Kidney (tissue), 14 donors: Measurements from ENCODE around the gene TMEM255B. TPM values are rescaled to one million over a fixed set of nuclear protein-coding genes. Genes with fewer than 3 reads are reported as not detected.

Experiments used
- DNase-seq, 5 donors: peaks; one replicate each; pipeline ENCODE4 v3.0.0-alpha.2; 2013 to 2020
- FAIRE-seq: peaks from 2 replicates; lab custom pipeline; 2012; peaks lifted over from hg19 to GRCh38; lab: Jason Lieb, UNC
- H3K27ac ChIP-seq, 2 donors: one replicate each; pipeline ENCODE4 v1.7.0; 2013; ENCODE audit warnings: low read depth in 2 of 2, low read length in 2 of 2, inconsistent platforms in 1 of 2
- H3K27me3 ChIP-seq: one replicate; pipeline ENCODE4 v1.7.1; 2013; ENCODE audit warnings: low read length, inconsistent platforms; ENCODE audit not compliant: control insufficient read depth, insufficient read depth
- H3K36me3 ChIP-seq, 3 donors: one replicate each; pipeline versions ENCODE4 v1.7.0 to v1.7.1; 2013; ENCODE audit warnings: low read length in 3 of 3, control low read depth in 1 of 3, inconsistent platforms in 1 of 3; ENCODE audit not compliant: insufficient read depth in 3 of 3, control insufficient read depth in 2 of 3
- H3K4me1 ChIP-seq, 3 donors: one replicate each; pipeline versions ENCODE4 v1.7.0 to v1.7.1; 2013; ENCODE audit warnings: low read length in 3 of 3, inconsistent platforms in 1 of 3, low read depth in 1 of 3; ENCODE audit not compliant: control insufficient read depth in 2 of 3, insufficient read depth in 2 of 3
- H3K4me3 ChIP-seq, 3 donors: one replicate each; pipeline versions ENCODE4 v1.7.0 to v1.8.1; 2013; ENCODE audit warnings: low read length in 3 of 3, control low read depth in 1 of 3, inconsistent platforms in 1 of 3
- H3K9ac ChIP-seq, 3 donors: one replicate each; pipeline versions ENCODE4 v1.7.0 to v1.7.1; 2013; ENCODE audit warnings: low read length in 3 of 3, control low read depth in 1 of 3, inconsistent platforms in 1 of 3
- H3K9me3 ChIP-seq, 3 donors: one replicate each; pipeline versions ENCODE4 v1.7.0 to v1.7.1; 2013; ENCODE audit warnings: low read length in 3 of 3, control low read depth in 1 of 3, inconsistent platforms in 1 of 3; ENCODE audit not compliant: control insufficient read depth in 2 of 3, insufficient read depth in 1 of 3
- intact Hi-C: fragments of 100-400 bp; cut with DNase I; formaldehyde crosslinking; loops from one replicate; pipeline ENCODE4 v1.11.1; 2022
- polyA plus RNA-seq: library from polyadenylated mRNA; stranded (reverse); fragments of 350-450 nt; fragmentation: Illumina TruSeq; extraction: RNeasy Lipid Tissue Mini Kit (QIAGEN cat#74804); gene quantifications from one replicate; pipeline ENCODE4 v1.2.3, GENCODE V29; 2014; ENCODE audit warnings: low read depth, low replicate concordance; ENCODE audit not compliant: insufficient read depth
- total RNA-seq: library from RNA; stranded (reverse); fragmentation: NEBNext Ultra II Directional; extraction: Animal tissue kit (Norgen Biotek cat#: 25700); gene quantifications from one replicate; pipeline ENCODE4 v1.2.1, GENCODE V29; 2021
- TF ChIP-seq, protein P1 (sequence below): IDR thresholded peaks from 3 replicates; pipeline ENCODE4 v1.5.1; 2012; ENCODE audit warnings: mild to moderate bottlenecking, moderate library complexity, borderline replicate concordance; ENCODE audit not compliant: insufficient read depth; ENCODE audit errors: extremely low read depth
- donor health status: control.
- donor health status: control.
- donor health status: control.
- donor health status: control.
- donor health status: control.
- donor health status: DM: yes; HTN: yes; CAD: no.
- donor health status: Normal renal cell carcinoma (clear cell type).

The TMEM255B gene
- total and polyA plus RNA-seq, 2 donors from 2014 or later, result 11.9 to 29.3 TPM

GRCh38 chr13:113734826-113735125, 24.2 kb upstream of the TMEM255B start:
- intact Hi-C loops, result no loop called here
- Histone ChIP-seq H3K36me3 (no peaks in the 10 kb centered on the region), H3K4me3 (no peak overlapping the region), H3K4me1 (no peaks in the 10 kb centered on the region), H3K27ac (no peak overlapping the region), H3K27me3 (peaks cover 3% of the 10 kb centered on the region), H3K9me3 (peaks cover 0 to 5% (median 4%) of the 10 kb centered on the region in 3 donors), H3K9ac (no peak overlapping the region)
- FAIRE-seq (no peak), DNase-seq (no peak)
- TF ChIP-seq, protein P1, sequence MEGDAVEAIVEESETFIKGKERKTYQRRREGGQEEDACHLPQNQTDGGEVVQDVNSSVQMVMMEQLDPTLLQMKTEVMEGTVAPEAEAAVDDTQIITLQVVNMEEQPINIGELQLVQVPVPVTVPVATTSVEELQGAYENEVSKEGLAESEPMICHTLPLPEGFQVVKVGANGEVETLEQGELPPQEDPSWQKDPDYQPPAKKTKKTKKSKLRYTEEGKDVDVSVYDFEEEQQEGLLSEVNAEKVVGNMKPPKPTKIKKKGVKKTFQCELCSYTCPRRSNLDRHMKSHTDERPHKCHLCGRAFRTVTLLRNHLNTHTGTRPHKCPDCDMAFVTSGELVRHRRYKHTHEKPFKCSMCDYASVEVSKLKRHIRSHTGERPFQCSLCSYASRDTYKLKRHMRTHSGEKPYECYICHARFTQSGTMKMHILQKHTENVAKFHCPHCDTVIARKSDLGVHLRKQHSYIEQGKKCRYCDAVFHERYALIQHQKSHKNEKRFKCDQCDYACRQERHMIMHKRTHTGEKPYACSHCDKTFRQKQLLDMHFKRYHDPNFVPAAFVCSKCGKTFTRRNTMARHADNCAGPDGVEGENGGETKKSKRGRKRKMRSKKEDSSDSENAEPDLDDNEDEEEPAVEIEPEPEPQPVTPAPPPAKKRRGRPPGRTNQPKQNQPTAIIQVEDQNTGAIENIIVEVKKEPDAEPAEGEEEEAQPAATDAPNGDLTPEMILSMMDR, result no peak

GRCh38 chr13:113735194-113735593, 23.8 kb upstream of the TMEM255B start:
- peaks cover 3% of the 10 kb centered on the region for H3K27me3 ChIP-seq
- H3K36me3 ChIP-seq, result no peaks in the 10 kb centered on the region
- no peaks in the 10 kb centered on the region for H3K4me1 ChIP-seq
- DNase-seq, result peak in 1 of 5 donors; percentile 69
- H3K9me3 ChIP-seq, result peaks cover 0 to 5% (median 4%) of the 10 kb centered on the region in 3 donors
- no peak for FAIRE-seq
- intact Hi-C loops, result no loop called here
- no peak overlapping the region for H3K27ac ChIP-seq
- TF ChIP-seq, protein P1, result no peak
- H3K4me3 ChIP-seq, result no peak overlapping the region
- H3K9ac ChIP-seq, result no peak overlapping the region

DNA sequence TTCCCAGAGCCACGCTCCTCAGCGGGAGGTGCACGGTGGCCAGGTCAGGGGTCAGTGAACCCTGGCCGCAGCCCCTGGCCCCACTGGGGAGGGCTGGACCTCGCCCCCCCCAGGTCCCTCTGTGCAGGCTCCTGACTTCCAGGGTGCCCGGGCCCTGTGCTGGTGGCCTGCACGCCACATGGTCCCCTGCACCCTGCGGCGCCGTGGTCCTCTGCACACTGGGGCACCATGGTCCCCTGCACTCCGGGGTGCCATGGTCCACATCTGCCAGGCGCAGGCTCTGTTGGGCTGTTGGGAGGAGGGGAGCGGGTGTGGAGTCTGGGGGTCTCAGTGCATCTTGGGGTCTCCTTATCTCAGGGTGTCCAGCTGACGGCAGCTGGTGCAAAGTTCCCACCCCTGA, 23.3 kb upstream of the TMEM255B start:
- H3K27me3 ChIP-seq, result peaks cover 3% of the 10 kb centered on the region
- H3K36me3 ChIP-seq, result no peaks in the 10 kb centered on the region
- H3K9ac ChIP-seq, result no peak overlapping the region
- no peak overlapping the region for H3K27ac ChIP-seq
- H3K4me1 ChIP-seq, result no peaks in the 10 kb centered on the region
- FAIRE-seq, result no peak
- TF ChIP-seq, protein P1, result no peak
- H3K4me3 ChIP-seq, result no peak overlapping the region
- intact Hi-C loops, result no loop called here
- DNase-seq, result peak in 1 of 5 donors; percentile 56
- peaks cover 0 to 5% (median 4%) of the 10 kb centered on the region in 3 donors for H3K9me3 ChIP-seq

DNA sequence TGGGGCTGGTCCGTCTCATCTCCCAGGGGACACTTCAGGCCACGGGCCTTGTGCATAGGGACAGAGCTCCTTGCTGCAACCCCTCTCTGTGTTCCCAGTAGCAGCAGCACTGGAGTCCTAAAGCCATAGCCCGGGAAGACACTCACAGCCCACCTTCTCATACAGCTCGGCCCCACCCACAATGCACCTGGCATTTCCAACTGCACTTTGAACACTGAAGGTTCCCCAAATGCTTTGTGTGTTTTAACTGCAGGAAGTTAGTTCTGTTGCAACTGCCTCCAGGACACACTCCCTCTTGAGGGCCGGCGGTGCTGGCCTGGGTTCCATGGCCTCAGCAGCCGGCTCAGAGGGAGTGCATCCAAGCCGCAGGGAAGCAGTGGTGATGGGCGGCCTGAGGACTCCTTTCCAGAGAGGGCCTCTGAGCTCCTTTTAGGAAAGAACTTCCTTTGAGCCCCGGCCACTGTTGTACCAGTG, 22.7 kb upstream of the TMEM255B start:
- H3K9ac ChIP-seq, result no peak overlapping the region
- intact Hi-C loops, result no loop called here

More for the DNA sequence above, 22.7 kb upstream of the TMEM255B start:
- TF ChIP-seq, protein P1, result no peak
- H3K36me3 ChIP-seq, result no peaks in the 10 kb centered on the region
- no peak overlapping the region for H3K27ac ChIP-seq
- no peak for FAIRE-seq
- peak in 1 of 5 donors; percentile 20 for DNase-seq
- H3K27me3 ChIP-seq, result peaks cover 3% of the 10 kb centered on the region
- H3K4me3 ChIP-seq, result no peak overlapping the region
- no peaks in the 10 kb centered on the region for H3K4me1 ChIP-seq
- peaks cover 0 to 5% (median 4%) of the 10 kb centered on the region in 3 donors for H3K9me3 ChIP-seq
